GM19397 (cell line): Measurements from ENCODE around the gene LYRM2.
"Not testable (repeated sequence)": the region's sequence is repeated elsewhere in the genome, so short reads cannot be mapped to it uniquely, and the experiment has no call there.

Source experiments
- ATAC-seq: cut with Tn5 transposase; IDR thresholded peaks from one replicate; pipeline ENCODE4 v1.9.1; 2021; ENCODE audit warnings: mild to moderate bottlenecking, moderate library complexity; ENCODE audit not compliant: unreplicated experiment

The LYRM2 gene

GRCh38 chr6:89649682-89650081, 11.1 kb upstream of the LYRM2 start:
- ATAC-seq = no peak

- ATAC-seq = no peak
These were observed 6.3 kb upstream of the LYRM2 start for GRCh38 chr6:89644864-89645263.

- ATAC-seq = no peak
These were observed 4.9 kb upstream of the LYRM2 start for GRCh38 chr6:89643406-89643805.

GRCh38 chr6:89642956-89643355, 4.4 kb upstream of the LYRM2 start:
- no peak for ATAC-seq

- ATAC-seq = not testable (repeated sequence)
These were observed 3.0 kb upstream of the LYRM2 start for GRCh38 chr6:89641581-89641980.

GRCh38 chr6:89640804-89641203, 2.3 kb upstream of the LYRM2 start:
- ATAC-seq = no peak

GRCh38 chr6:89637960-89638319, 607 bp downstream of the LYRM2 start:
- no peak for ATAC-seq

- not testable (repeated sequence) for ATAC-seq
These were observed 2.1 kb downstream of the LYRM2 start for GRCh38 chr6:89636412-89636811.

- no peak for ATAC-seq
These were observed 8.1 kb downstream of the LYRM2 start for GRCh38 chr6:89630488-89630887.

GRCh38 chr6:89623749-89624148, 14.8 kb downstream of the LYRM2 start:
- no peak for ATAC-seq

GRCh38 chr6:89619567-89619966, 19.0 kb downstream of the LYRM2 start:
- ATAC-seq = no peak

GRCh38 chr6:89618026-89618425, 20.5 kb downstream of the LYRM2 start:
- no peak for ATAC-seq

- ATAC-seq = no peak
These were observed 22.0 kb downstream of the LYRM2 start for GRCh38 chr6:89616531-89616930.

GRCh38 chr6:89615882-89616281, 22.7 kb downstream of the LYRM2 start:
- ATAC-seq = no peak

GRCh38 chr6:89613790-89614189, 24.8 kb downstream of the LYRM2 start:
- no peak for ATAC-seq

GRCh38 chr6:89612121-89612520, 26.4 kb downstream of the LYRM2 start:
- ATAC-seq = no peak

GRCh38 chr6:89611666-89612065, 26.9 kb downstream of the LYRM2 start:
- no peak for ATAC-seq

GRCh38 chr6:89610149-89610642, 28.4 kb downstream of the LYRM2 start:
- no peak for ATAC-seq

- no peak for ATAC-seq
These were observed 32.7 kb downstream of the LYRM2 start for GRCh38 chr6:89605861-89606260.

GRCh38 chr6:89604653-89605052, 33.9 kb downstream of the LYRM2 start:
- ATAC-seq = no peak

GRCh38 chr6:89602166-89602565, 36.4 kb downstream of the LYRM2 start:
- no peak for ATAC-seq

- no peak for ATAC-seq
These were observed 38.8 kb downstream of the LYRM2 start for GRCh38 chr6:89599727-89600126.

GRCh38 chr6:89597988-89598387, 40.6 kb downstream of the LYRM2 start:
- ATAC-seq = no peak

GRCh38 chr6:89597372-89597771, 41.2 kb downstream of the LYRM2 start:
- ATAC-seq = no peak
